ENCODE results near the gene SCUBE1.

SCUBE1 gene

DNA sequence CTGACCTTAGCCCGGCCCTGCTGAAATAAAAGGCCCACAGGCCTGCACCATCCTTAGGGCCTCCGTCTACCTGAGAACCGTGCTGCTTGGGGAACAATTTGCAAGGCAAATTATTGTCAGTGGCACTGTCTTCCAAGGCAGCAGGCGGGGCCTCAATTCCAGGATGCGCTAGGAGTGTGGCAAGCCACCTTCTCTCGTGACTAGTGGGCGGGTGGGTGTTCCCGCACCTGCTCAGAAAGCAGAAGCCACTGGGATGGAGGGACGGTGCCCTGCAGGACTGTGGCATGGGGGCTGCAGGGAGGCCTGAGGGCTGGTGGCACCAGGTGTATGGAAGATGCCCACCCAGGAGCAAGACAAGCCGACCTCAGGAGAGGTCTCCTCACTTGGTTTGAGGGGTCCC, 97.5 kb downstream of the SCUBE1 start:
- Histone ChIP-seq H3K27me3 (no peaks in the 10 kb centered on the region), H3K4me1 (peaks cover 12% of the 10 kb centered on the region), H3K36me3 (no peaks in the 10 kb centered on the region), H3K9me3 (no peaks in the 10 kb centered on the region), H3K4me3 (ENCODE audit: low read depth, low read length) (no peak overlapping the region)
- no peak for DNase-seq
- no peak for TF ChIP-seq CTCF (IDR thresholded peaks at IDR 0.05; ENCODE audit: low read depth, low read length)

DNA sequence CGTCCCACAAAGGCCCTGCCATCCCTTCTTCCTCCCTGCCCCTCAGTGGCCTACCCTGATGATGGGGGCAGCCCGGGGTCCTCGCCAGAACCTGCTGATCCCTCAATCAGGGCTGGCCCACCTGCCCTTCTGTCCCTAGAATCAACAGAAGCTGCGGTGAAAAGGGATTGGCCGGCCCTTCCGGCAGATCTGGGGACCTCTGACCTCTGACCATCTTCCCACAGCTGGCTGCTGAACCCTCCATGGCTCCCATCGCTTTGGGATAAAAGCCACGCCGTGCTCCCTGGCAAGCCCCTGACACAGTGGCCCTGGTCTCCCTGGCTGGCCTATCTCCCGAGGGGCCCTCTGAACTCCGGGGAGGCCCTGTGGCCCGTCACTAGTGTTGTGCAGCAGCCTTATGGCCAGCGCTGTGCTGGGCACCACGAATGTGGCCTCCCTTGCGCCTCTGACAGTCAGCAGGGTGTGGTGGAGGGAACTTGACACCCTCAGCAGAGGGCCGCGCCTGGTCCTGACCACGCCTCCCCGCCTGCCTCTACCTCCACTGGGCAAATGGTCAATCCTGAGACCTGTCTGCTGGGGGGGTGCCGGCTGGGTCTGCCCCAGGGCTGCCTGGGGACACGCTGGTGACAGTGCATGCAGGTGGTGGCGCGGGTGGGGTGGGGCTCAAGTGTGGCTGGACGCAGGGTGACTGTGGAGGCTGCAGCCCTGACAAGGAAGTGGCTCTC, 98.2 kb downstream of the SCUBE1 start:
- DNase-seq = no peak
- Histone ChIP-seq H3K27me3 (no peaks in the 10 kb centered on the region), H3K36me3 (no peaks in the 10 kb centered on the region), H3K9me3 (no peaks in the 10 kb centered on the region), H3K4me3 (ENCODE audit: low read depth, low read length) (no peak overlapping the region), H3K4me1 (peaks cover 16% of the 10 kb centered on the region)
- TF ChIP-seq CTCF (IDR thresholded peaks at IDR 0.05; ENCODE audit: low read depth, low read length) = no peak

- peaks cover 21% of the 10 kb centered on the region for H3K4me1 ChIP-seq
- no peak for TF ChIP-seq CTCF (IDR thresholded peaks at IDR 0.05; ENCODE audit: low read depth, low read length)
- DNase-seq = no peak
- no peaks in the 10 kb centered on the region for H3K36me3 ChIP-seq
- no peaks in the 10 kb centered on the region for H3K9me3 ChIP-seq
- H3K27me3 ChIP-seq = no peaks in the 10 kb centered on the region
- no peak overlapping the region for H3K4me3 ChIP-seq (ENCODE audit: low read depth, low read length)
Observed at GRCh38 chr22:43244402-43244801, 98.8 kb downstream of the SCUBE1 start.

GRCh38 chr22:43243324-43243723, 99.8 kb downstream of the SCUBE1 start:
- peaks cover 32% of the 10 kb centered on the region for H3K4me1 ChIP-seq
- TF ChIP-seq CTCF (IDR thresholded peaks at IDR 0.05; ENCODE audit: low read depth, low read length) = no peak
- no peak for DNase-seq

GRCh38 chr22:43242627-43243026, 100.5 kb downstream of the SCUBE1 start:
- Histone ChIP-seq H3K4me1 (peaks cover 39% of the 10 kb centered on the region), H3K27me3 (no peaks in the 10 kb centered on the region), H3K36me3 (no peaks in the 10 kb centered on the region), H3K4me3 (ENCODE audit: low read depth, low read length) (no peak overlapping the region), H3K9me3 (no peaks in the 10 kb centered on the region)
- DNase-seq = no peak
- no peak for TF ChIP-seq CTCF (IDR thresholded peaks at IDR 0.05; ENCODE audit: low read depth, low read length)

More at GRCh38 chr22:43243324-43243723, 99.8 kb downstream of the SCUBE1 start:
- Histone ChIP-seq H3K27me3 (no peaks in the 10 kb centered on the region), H3K36me3 (no peaks in the 10 kb centered on the region), H3K4me3 (ENCODE audit: low read depth, low read length) (no peak overlapping the region), H3K9me3 (no peaks in the 10 kb centered on the region)

GRCh38 chr22:43241699-43242386, 101.3 kb downstream of the SCUBE1 start:
- no peaks in the 10 kb centered on the region for H3K27me3 ChIP-seq
- H3K4me1 ChIP-seq = peaks cover 39% of the 10 kb centered on the region

More at GRCh38 chr22:43241699-43242386, 101.3 kb downstream of the SCUBE1 start:
- Histone ChIP-seq H3K36me3 (no peaks in the 10 kb centered on the region), H3K4me3 (ENCODE audit: low read depth, low read length) (no peak overlapping the region), H3K9me3 (no peaks in the 10 kb centered on the region)
- no peak for DNase-seq
- no peak for TF ChIP-seq CTCF (IDR thresholded peaks at IDR 0.05; ENCODE audit: low read depth, low read length)

Measured in BE2C (cell line).